Naive B cell (primary cell): ENCODE measurements around the gene CD274. TPM values are rescaled to one million over a fixed set of nuclear protein-coding genes. Genes with fewer than 3 reads are reported as not detected.
"Not testable (repeated sequence)": the region's sequence is repeated elsewhere in the genome, so short reads cannot be mapped to it uniquely, and the experiment has no call there.

ENCODE experiments used
- ATAC-seq, 2 donors: fragments of 150-1000 bp; cut with Tn5 transposase; 2 replicates each; pipeline ENCODE4 v1.10.0; 2021; ENCODE audit warnings: low read depth in 2 of 2, mild to moderate bottlenecking in 2 of 2, moderate library complexity in 2 of 2
- DNase-seq: peaks from one replicate; pipeline ENCODE4 v3.0.0; 2022
- H3K27ac Mint-ChIP-seq, 6 donors: one replicate each; pipeline ENCODE4 v1.8.0; 2020 to 2022; ENCODE audit warnings: mild to moderate bottlenecking in 6 of 6, mixed read lengths in 6 of 6, moderate library complexity in 5 of 6, inconsistent platforms in 2 of 6
- H3K27me3 Mint-ChIP-seq, 3 donors: one replicate each; pipeline ENCODE4 v1.8.0; 2021 to 2022; ENCODE audit warnings: mixed read lengths in 3 of 3, mild to moderate bottlenecking in 1 of 3
- H3K36me3 Mint-ChIP-seq, 2 donors: one replicate each; pipeline ENCODE4 v1.8.0; 2020 to 2022; ENCODE audit warnings: mixed read lengths in 2 of 2, inconsistent platforms in 1 of 2, mild to moderate bottlenecking in 1 of 2
- H3K4me1 Mint-ChIP-seq, 3 donors: one replicate each; pipeline ENCODE4 v1.8.0; 2020 to 2022; ENCODE audit warnings: mixed read lengths in 3 of 3, inconsistent platforms in 1 of 3, mild to moderate bottlenecking in 1 of 3, moderate library complexity in 1 of 3
- H3K4me3 Mint-ChIP-seq, 8 donors: one replicate each; pipeline ENCODE4 v1.8.0; 2020 to 2022; ENCODE audit warnings: mild to moderate bottlenecking in 8 of 8, mixed read lengths in 8 of 8, moderate library complexity in 8 of 8, inconsistent platforms in 2 of 8
- H3K9me3 Mint-ChIP-seq, 7 donors: one replicate each; pipeline ENCODE4 v1.8.0; 2020 to 2022; ENCODE audit warnings: mixed read lengths in 7 of 7, mild to moderate bottlenecking in 5 of 7, inconsistent platforms in 2 of 7, moderate library complexity in 1 of 7
- polyA plus RNA-seq, 6 donors: library from polyadenylated mRNA; unstranded; fragments of 300-500 nt; fragmentation: Illumina TruSeq; gene quantifications; one replicate each; pipeline ENCODE4 v1.2.3, GENCODE V29; 2021; ENCODE audit warnings: low read depth in 6 of 6

The CD274 gene
- polyA plus RNA-seq, 6 donors from 2014 or later = 0.29 to 0.61 (median 0.40) TPM; not detected in 1

DNA sequence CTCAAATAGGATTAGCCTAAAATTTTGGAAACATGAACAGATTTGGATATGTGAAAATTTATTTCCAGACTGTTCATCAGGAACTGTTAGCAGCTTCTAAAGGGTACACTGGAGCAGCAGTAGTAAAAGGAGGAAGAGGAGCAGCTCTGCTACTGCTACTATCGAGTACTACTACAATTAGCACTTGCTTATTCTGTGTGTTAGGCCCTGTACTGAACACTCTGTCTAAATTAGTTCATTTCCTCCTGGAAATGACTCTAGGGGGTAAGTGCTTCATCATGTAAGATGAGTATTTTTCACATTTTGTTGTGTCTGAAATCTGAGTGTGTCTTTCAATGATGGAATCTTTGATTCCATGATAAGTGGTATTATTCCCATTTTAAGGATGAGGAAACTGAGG is 9.8 kb downstream of the CD274 start:
- Mint-ChIP-seq H3K36me3 (no peaks in the 10 kb centered on the region), H3K4me3 (no peak overlapping the region), H3K9me3 (peaks cover 0 to under 1% (median 0%) of the 10 kb centered on the region in 7 donors), H3K4me1 (peaks cover 0 to 15% (median 0%) of the 10 kb centered on the region in 3 donors), H3K27me3 (no peaks in the 10 kb centered on the region), H3K27ac (no peak overlapping the region)
- no peak for ATAC-seq
- DNase-seq = no peak

DNA sequence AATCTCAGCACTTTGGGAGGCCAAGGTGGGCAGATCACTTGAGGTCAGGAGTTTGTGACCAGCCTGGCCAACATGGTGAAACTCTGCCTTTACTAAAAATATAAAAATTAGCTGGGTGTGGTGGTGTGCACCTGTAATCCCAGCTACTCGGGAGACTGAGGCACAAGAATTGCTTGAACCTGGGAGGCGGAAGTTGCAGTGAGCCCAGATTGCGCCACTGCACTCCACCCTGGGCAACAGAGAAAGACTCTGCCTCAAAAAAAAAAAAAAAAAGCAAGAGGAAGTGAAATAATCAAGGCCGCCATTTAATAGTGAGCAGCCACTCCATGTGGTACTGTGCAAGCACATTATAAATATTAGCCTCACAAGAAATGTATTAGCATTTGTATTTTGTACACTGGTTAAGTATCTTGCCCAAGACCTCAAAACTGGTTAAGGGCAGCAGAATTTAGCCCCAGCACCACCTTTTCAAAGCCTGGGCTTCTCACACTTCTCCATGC is 14.5 kb downstream of the CD274 start:
- not testable (repeated sequence) for DNase-seq
- H3K4me1 Mint-ChIP-seq = peaks cover 0 to 10% (median 6%) of the 10 kb centered on the region in 3 donors
- ATAC-seq = peak in 1 of 2 donors; percentile 48

DNA sequence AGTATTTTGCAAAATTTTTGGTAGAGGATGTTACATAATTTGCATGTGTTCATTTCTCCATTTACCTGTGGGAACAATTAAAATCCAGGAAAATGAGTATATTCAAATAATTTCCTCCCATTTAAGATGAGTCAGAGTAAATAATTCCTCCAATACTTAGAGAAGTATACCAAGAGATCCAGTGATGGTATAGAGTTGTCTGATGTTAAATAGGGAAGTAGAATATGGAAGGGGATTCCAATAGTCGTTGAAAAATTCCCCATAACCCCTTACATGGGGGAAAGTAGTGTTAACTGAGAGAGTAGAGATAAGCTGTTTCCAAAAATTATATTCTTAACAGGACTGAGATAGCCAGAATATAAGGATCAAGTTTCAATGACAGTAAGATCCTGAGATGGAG is 15.7 kb downstream of the CD274 start:
- H3K4me3 Mint-ChIP-seq = no peak overlapping the region
- H3K27me3 Mint-ChIP-seq = no peaks in the 10 kb centered on the region
- H3K4me1 Mint-ChIP-seq = peaks cover 0 to 10% (median 6%) of the 10 kb centered on the region in 3 donors
- H3K36me3 Mint-ChIP-seq = no peaks in the 10 kb centered on the region
- H3K27ac Mint-ChIP-seq = no peak overlapping the region
- ATAC-seq (no peak), DNase-seq (no peak)
- peaks cover 0 to 5% (median 0%) of the 10 kb centered on the region in 7 donors for H3K9me3 Mint-ChIP-seq

More for the DNA sequence above, 14.5 kb downstream of the CD274 start:
- H3K36me3 Mint-ChIP-seq, H3K27ac Mint-ChIP-seq, H3K9me3 Mint-ChIP-seq, H3K27me3 Mint-ChIP-seq: not testable (repeated sequence)
- H3K4me3 Mint-ChIP-seq = peak overlapping the region in 1 of 8 donors; percentile 36

DNA sequence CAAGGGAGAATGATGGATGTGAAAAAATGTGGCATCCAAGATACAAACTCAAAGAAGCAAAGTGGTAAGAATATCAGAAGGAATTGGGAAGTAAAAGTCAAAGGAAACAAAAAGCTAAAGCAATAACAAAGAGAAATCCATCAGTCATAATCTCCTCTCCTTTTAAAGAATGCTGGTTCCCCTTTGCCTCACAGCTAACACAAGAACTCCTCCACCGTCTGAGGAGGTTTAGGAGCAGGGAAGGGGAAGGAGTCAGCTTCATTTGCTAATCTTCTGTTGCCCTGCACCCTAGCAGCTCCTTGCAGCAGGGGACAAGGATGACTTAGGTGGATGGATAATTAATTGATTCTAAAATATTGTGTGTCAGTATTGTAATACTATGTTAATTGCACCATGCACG is 16.4 kb downstream of the CD274 start:
- ATAC-seq (no peak), DNase-seq (no peak)
- no peak overlapping the region for H3K4me3 Mint-ChIP-seq
- peaks cover 0 to 5% (median 0%) of the 10 kb centered on the region in 7 donors for H3K9me3 Mint-ChIP-seq
- peaks cover 0 to 10% (median 6%) of the 10 kb centered on the region in 3 donors for H3K4me1 Mint-ChIP-seq
- no peaks in the 10 kb centered on the region for H3K27me3 Mint-ChIP-seq
- H3K36me3 Mint-ChIP-seq = no peaks in the 10 kb centered on the region
- H3K27ac Mint-ChIP-seq = no peak overlapping the region

DNA sequence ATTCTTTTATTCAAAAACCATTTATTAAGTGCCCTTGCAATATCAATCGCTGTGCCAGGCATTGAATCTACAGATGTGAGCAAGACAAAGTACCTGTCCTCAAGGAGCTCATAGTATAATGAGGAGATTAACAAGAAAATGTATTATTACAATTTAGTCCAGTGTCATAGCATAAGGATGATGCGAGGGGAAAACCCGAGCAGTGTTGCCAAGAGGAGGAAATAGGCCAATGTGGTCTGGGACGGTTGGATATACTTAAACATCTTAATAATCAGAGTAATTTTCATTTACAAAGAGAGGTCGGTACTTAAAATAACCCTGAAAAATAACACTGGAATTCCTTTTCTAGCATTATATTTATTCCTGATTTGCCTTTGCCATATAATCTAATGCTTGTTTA is 18.5 kb downstream of the CD274 start:
- Mint-ChIP-seq H3K36me3 (no peaks in the 10 kb centered on the region), H3K27me3 (no peaks in the 10 kb centered on the region), H3K27ac (no peak overlapping the region), H3K4me1 (peaks cover 0 to 7% (median 6%) of the 10 kb centered on the region in 3 donors), H3K4me3 (no peak overlapping the region), H3K9me3 (peaks cover 0 to 5% (median 0%) of the 10 kb centered on the region in 7 donors)
- no peak for ATAC-seq
- no peak for DNase-seq

DNA sequence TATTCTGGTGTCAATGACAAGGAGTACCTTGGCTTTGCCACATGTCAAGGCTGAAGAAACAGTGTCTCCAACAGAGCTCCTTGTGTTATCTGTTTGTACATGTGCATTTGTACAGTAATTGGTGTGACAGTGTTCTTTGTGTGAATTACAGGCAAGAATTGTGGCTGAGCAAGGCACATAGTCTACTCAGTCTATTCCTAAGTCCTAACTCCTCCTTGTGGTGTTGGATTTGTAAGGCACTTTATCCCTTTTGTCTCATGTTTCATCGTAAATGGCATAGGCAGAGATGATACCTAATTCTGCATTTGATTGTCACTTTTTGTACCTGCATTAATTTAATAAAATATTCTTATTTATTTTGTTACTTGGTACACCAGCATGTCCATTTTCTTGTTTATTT is 19.8 kb downstream of the CD274 start:
- Mint-ChIP-seq H3K27ac (no peak overlapping the region), H3K4me3 (no peak overlapping the region), H3K4me1 (peaks cover 0 to 6% (median 0%) of the 10 kb centered on the region in 3 donors), H3K36me3 (no peaks in the 10 kb centered on the region), H3K27me3 (no peaks in the 10 kb centered on the region), H3K9me3 (peaks cover 0 to 6% (median 3%) of the 10 kb centered on the region in 7 donors)
- DNase-seq (no peak), ATAC-seq (no peak)

DNA sequence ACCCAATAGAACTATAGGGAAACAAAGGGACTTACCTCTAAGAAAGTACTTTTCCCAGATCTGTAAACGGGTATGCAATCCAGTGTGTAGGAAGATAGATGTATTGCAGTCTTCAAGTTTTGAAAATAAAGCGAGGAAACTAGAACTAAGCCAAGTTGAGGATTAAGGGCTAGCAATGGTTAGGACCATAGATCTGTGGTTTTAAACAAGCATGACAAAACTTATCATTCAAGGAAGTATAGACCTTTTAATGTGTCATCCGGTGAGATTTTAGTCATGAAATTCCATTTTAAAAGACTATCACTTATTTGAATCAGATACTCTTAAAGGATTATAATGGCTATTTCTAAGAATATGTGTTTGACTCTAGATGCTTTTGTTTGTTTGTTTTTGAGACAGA is 20.5 kb downstream of the CD274 start:
- Mint-ChIP-seq H3K4me3 (no peak overlapping the region), H3K36me3 (no peaks in the 10 kb centered on the region), H3K27me3 (no peaks in the 10 kb centered on the region), H3K9me3 (peaks cover 0 to 5% (median 3%) of the 10 kb centered on the region in 7 donors), H3K4me1 (peaks cover 0 to 1% (median 0%) of the 10 kb centered on the region in 3 donors), H3K27ac (no peak overlapping the region)
- no peak for DNase-seq
- ATAC-seq = no peak

DNA sequence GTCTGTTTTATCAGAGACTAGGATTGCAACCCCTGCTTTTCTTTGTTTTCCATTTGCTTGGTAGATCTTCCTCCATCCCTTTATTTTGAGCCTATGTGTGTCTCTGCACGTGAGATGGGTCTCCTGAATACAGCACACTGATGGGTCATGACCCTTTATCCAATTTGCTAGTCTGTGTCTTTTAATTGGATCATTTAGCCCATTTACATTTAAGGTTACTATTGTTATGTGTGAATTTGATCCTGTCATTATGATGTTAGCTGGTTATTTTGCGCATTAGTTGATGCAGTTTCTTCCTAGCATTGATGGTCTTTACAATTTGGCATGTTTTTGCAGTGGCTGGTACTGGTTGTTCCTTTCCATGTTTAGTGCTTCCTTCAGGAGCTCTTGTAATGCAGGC is 25.3 kb downstream of the CD274 start:
- ATAC-seq, H3K27ac Mint-ChIP-seq, H3K4me1 Mint-ChIP-seq, H3K36me3 Mint-ChIP-seq, H3K27me3 Mint-ChIP-seq, DNase-seq: not testable (repeated sequence)
- peak overlapping the region in 1 of 8 donors; percentile 63 for H3K4me3 Mint-ChIP-seq
- H3K9me3 Mint-ChIP-seq = peaks cover 0 to 13% (median 10%) of the 10 kb centered on the region in 7 donors

DNA sequence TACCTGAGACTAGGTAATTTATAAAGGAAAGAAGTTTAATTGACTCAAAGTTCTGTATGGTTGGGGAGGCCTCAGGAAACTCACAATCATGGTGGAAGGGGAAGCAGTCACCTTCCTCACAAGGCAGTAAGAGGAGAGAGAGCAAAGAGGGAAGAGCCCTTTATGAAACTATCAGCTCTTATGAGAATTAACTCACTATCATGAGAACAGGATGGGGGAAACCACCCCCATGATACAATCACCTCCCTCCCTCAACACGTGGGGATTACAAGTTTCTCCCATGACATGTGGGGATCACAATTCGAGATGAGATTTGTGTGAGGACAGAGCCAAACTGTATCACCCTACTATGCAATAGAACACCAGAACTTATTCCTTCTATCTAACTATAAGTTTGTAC is 27.9 kb downstream of the CD274 start:
- H3K27ac Mint-ChIP-seq = no peak overlapping the region
- peaks cover 3 to 9% (median 8%) of the 10 kb centered on the region in 3 donors for H3K4me1 Mint-ChIP-seq
- H3K4me3 Mint-ChIP-seq = no peak overlapping the region
- DNase-seq = no peak
- ATAC-seq = no peak
- H3K36me3 Mint-ChIP-seq = no peaks in the 10 kb centered on the region
- peaks cover 0 to 13% (median 10%) of the 10 kb centered on the region in 7 donors for H3K9me3 Mint-ChIP-seq
- peaks cover 0 to under 1% (median 0%) of the 10 kb centered on the region in 3 donors for H3K27me3 Mint-ChIP-seq

DNA sequence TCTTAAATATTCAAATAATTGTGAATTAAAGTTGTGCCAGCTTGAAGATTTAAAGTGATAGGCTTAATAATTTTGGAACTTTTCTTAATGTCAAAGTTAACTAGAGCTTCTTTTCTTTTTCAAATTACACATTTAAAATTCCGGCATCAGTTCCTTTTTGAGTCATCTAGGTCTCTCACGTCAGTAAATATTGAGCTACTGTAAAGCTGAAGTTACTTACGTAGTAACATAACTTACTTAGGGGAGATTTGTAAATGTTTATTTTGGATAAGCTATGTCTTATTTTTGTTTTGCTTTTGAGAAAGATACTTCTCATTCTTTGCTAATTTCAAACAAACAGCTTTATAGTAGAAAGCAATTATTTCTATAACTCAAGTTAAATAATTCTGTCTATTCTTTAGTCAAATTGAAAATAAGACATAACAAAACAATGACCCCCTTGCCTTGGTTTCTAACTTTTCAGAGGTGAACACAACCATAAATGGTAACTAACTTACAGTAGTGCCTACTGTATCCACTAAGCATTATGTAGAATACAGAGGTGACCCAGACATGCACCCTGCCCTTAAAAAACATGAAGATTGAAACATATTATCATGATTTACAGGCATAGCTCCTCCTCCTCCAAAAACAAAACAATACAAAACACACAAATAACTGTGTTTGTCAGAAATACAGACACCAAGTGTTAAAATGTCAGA is 29.8 kb downstream of the CD274 start:
- peaks cover 0 to 4% (median 0%) of the 10 kb centered on the region in 3 donors for H3K27me3 Mint-ChIP-seq
- no peak for ATAC-seq
- no peak for DNase-seq
- H3K27ac Mint-ChIP-seq = no peak overlapping the region
- H3K9me3 Mint-ChIP-seq = peaks cover 0 to 13% (median 7%) of the 10 kb centered on the region in 7 donors
- H3K36me3 Mint-ChIP-seq = no peaks in the 10 kb centered on the region
- H3K4me1 Mint-ChIP-seq = peaks cover 3 to 9% (median 8%) of the 10 kb centered on the region in 3 donors
- no peak overlapping the region for H3K4me3 Mint-ChIP-seq

DNA sequence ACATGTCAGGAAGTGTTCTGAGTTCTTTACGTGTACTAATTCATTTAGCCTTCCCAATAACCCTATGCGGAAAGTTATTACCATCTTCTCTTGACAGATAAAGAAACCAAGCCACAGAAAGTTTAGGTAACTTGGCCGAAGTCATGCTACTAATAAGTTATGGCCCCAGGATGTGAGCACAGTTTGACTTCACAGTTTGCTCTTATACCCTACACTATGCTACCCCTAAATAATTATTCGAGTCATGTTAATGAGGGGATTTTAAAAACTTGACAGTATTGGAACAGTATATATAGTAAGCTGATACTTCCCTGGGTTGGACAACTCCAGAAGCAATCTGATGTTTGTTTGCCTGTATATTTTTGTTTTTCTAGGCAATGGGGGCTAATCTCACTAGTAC is 30.6 kb downstream of the CD274 start:
- Mint-ChIP-seq H3K9me3 (peaks cover 0 to 8% (median 6%) of the 10 kb centered on the region in 7 donors), H3K27me3 (peaks cover 0 to 4% (median 0%) of the 10 kb centered on the region in 3 donors)

DNA sequence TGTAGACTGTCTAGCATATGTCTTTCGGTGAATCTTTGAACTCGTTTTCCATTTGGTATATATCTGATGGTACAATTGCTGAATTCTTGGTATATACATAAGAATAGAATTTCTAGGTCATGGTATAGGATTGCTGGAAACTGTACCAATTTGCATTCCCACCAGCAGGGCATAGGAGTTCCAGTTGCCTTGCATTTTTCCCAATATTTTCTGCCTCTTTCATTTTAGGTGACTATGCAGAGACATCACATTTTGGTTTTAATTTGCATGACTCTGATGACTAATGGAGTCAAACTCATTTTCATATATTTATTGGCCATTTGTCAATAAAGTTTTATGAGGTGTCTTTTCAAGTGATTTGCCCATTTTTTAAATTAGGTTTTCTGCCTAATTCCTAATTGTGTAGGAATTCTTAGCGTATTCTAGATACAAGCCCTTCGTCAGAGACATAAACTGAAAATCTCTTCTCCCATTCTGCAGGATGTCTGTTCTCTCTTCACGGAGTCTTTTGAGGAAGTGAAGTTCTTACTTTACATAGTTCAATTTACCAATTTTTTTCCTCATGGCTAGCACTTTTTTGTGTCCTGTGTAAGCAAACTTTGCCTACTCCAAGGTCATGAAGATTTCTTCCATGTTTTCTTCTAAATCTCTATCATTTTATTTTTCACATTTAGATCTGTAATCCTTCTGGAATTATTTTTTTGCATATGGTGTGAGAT is 31.1 kb downstream of the CD274 start:
- Mint-ChIP-seq H3K27me3 (peaks cover 0 to 4% (median 0%) of the 10 kb centered on the region in 3 donors), H3K36me3 (no peaks in the 10 kb centered on the region), H3K4me1 (peaks cover 3 to 9% (median 8%) of the 10 kb centered on the region in 3 donors), H3K4me3 (no peak overlapping the region), H3K9me3 (peaks cover 0 to 2% (median 1%) of the 10 kb centered on the region in 7 donors), H3K27ac (no peak overlapping the region)
- no peak for ATAC-seq
- no peak for DNase-seq

More for the DNA sequence above, 30.6 kb downstream of the CD274 start:
- Mint-ChIP-seq H3K4me3 (no peak overlapping the region), H3K4me1 (peaks cover 3 to 9% (median 8%) of the 10 kb centered on the region in 3 donors), H3K36me3 (no peaks in the 10 kb centered on the region), H3K27ac (no peak overlapping the region)
- no peak for DNase-seq
- ATAC-seq = no peak

DNA sequence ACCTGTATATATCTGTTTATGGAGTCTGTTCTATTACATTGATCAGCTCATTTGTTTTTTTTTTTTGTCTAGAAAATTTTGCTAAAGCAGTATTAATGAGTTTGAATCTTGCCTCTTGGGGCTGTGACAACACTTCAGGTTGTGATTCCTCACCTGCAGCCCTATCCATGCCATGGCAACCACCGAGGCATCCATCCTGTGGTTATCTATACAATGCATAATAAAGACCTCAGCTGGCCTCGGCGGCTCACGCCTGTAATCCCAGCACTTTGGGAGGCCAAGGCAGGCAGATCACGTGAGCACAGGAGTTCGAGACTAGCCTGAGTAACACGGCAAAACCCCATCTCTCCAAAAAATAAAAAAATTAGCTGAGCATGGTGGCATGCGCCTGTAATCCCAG is 31.9 kb downstream of the CD274 start:
- H3K27me3 Mint-ChIP-seq = peaks cover 0 to 7% (median 0%) of the 10 kb centered on the region in 3 donors
- H3K36me3 Mint-ChIP-seq = no peaks in the 10 kb centered on the region
- DNase-seq (no peak), ATAC-seq (no peak)
- H3K4me3 Mint-ChIP-seq = peak overlapping the region in 1 of 8 donors; percentile 26
- H3K4me1 Mint-ChIP-seq = peaks cover 3 to 9% (median 8%) of the 10 kb centered on the region in 3 donors
- H3K27ac Mint-ChIP-seq = peak overlapping the region in 1 of 6 donors; percentile 21
- no peaks in the 10 kb centered on the region for H3K9me3 Mint-ChIP-seq
